Measurements from ENCODE around the gene MACIR.

DNA sequence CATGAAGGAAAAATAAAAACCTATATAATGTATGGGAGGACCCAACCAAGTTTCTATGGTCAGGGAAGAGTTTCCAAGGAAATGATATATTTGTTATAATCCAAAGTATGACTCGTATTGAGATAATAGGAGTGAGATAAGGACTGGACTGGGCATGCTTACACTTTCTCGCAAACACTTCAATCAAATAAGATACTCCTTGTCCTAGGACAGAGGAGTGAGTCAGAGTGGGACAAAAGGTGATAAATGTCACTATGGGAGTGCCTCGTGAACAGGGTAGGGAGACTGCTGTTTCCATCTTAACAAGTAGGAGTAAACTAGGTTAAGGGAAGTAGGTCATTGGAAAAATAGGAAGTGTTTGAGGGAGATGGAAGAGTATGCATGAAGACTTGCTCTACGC lies 47.2 kb downstream of the MACIR start:
- no peak for TF ChIP-seq POLR2A (IDR thresholded peaks at IDR 0.05)
- TF ChIP-seq, protein P1, sequence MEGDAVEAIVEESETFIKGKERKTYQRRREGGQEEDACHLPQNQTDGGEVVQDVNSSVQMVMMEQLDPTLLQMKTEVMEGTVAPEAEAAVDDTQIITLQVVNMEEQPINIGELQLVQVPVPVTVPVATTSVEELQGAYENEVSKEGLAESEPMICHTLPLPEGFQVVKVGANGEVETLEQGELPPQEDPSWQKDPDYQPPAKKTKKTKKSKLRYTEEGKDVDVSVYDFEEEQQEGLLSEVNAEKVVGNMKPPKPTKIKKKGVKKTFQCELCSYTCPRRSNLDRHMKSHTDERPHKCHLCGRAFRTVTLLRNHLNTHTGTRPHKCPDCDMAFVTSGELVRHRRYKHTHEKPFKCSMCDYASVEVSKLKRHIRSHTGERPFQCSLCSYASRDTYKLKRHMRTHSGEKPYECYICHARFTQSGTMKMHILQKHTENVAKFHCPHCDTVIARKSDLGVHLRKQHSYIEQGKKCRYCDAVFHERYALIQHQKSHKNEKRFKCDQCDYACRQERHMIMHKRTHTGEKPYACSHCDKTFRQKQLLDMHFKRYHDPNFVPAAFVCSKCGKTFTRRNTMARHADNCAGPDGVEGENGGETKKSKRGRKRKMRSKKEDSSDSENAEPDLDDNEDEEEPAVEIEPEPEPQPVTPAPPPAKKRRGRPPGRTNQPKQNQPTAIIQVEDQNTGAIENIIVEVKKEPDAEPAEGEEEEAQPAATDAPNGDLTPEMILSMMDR (IDR thresholded peaks at IDR 0.05) = no peak
